PC-9 (cell line): ENCODE results near the gene AGAP1.

Experiments used
- CTCF ChIP-seq: fragments of 200-600 bp; sonication (generic); conservative IDR thresholded peaks from 2 replicates; pipeline ENCODE4 v1.6.1; 2017; ENCODE audit warnings: mixed run types, antibody characterized with exemption, mild to moderate bottlenecking, moderate library complexity
- EZH2 ChIP-seq: fragments of 200-600 bp; sonication (generic); IDR thresholded peaks from 2 replicates; pipeline ENCODE4 v1.8.0; 2017; ENCODE audit warnings: antibody characterized with exemption, low read depth

GRCh38 chr2:235614900-235615712 is 121.3 kb downstream of the AGAP1 start:
- TF ChIP-seq EZH2: no peak
- TF ChIP-seq CTCF: no peak
